Transverse colon (tissue), 4 donors: ENCODE data around the gene VPS51.

ENCODE experiments used
- CTCF ChIP-seq, 5 experiments: fragments of 200-600 bp in 3 of 5; fragments of 450-650 bp in 2 of 5; sonication (generic) in 3 of 5; IDR thresholded peaks; 1 replicate in 2 of 5; 2 replicates in 3 of 5; pipeline ENCODE4 v1.5.1; 2016 to 2017; ENCODE audit warnings: antibody characterized with exemption in 5 of 5, inconsistent platforms in 3 of 5, mild to moderate bottlenecking in 2 of 5, moderate library complexity in 1 of 5
- EP300 ChIP-seq: sonication (generic); formaldehyde crosslinking; IDR thresholded peaks from one replicate; pipeline ENCODE4 v1.6.1; 2017; ENCODE audit warnings: antibody characterized with exemption, low read depth
- POLR2A ChIP-seq: fragments of 450-650 bp; IDR thresholded peaks from one replicate; pipeline ENCODE4 v1.6.1; 2016; ENCODE audit warnings: antibody characterized with exemption, mild to moderate bottlenecking, moderate library complexity
- POLR2AphosphoS5 ChIP-seq, 3 donors: sonication (generic); formaldehyde crosslinking; IDR thresholded peaks; one replicate each; pipeline ENCODE4 v1.6.1; 2016; ENCODE audit warnings: antibody characterized with exemption in 3 of 3

- TF ChIP-seq POLR2A (no peak), CTCF (IDR thresholded peaks at IDR 0.05) (no peak), EP300 (no peak), POLR2AphosphoS5 (IDR thresholded peaks at IDR 0.05) (no peak)
These were observed 32.5 kb downstream of the VPS51 start for GRCh38 chr11:65128182-65129145.
